K562 (cell line): ENCODE measurements around the gene GTF2I. TPM values are rescaled to one million over a fixed set of nuclear protein-coding genes. Genes with fewer than 3 reads are reported as not detected.

Source experiments
- ATF1 ChIP-seq, 2 experiments: fragments of 450-650 bp in 1 of 2; IDR thresholded peaks; 2 replicates each; pipeline ENCODE4 v1.6.1; 2016; ENCODE audit warnings: missing compliant biosample characterization in 1 of 2, missing genetic modification characterization in 1 of 2
- LARP7 ChIP-seq: fragments of 450-650 bp; IDR thresholded peaks from 2 replicates; pipeline ENCODE4 v1.6.1; 2016
- PTRF ChIP-seq: fragments of 450-650 bp; IDR thresholded peaks from 2 replicates; pipeline ENCODE4 v1.6.1; 2016; ENCODE audit warnings: mild to moderate bottlenecking, missing genetic modification characterization, missing compliant biosample characterization
- SAFB ChIP-seq: fragments of 200-400 bp; formaldehyde crosslinking; IDR thresholded peaks from 2 replicates; pipeline ENCODE4 v1.6.1; 2017; ENCODE audit warnings: low read depth, low read length, borderline replicate concordance
- TAF7 ChIP-seq: fragments of 450-650 bp; IDR thresholded peaks from 2 replicates; pipeline ENCODE4 v1.6.1; 2016; ENCODE audit warnings: missing genetic modification characterization, missing compliant biosample characterization
- ZKSCAN3 ChIP-seq: fragments of 250-450 bp; sonication (Bioruptor Pico); IDR thresholded peaks from 2 replicates; pipeline ENCODE4 v1.4.0; 2020
- ZNF165 ChIP-seq: fragments of 250-450 bp; sonication (Bioruptor Pico); IDR thresholded peaks from 2 replicates; pipeline ENCODE4 v1.4.0; 2020; ENCODE audit warnings: borderline replicate concordance
- ZNF175 ChIP-seq: fragments of 200-800 bp; sonication (Bioruptor generic); IDR thresholded peaks from 2 replicates; pipeline ENCODE4 v1.6.1; 2016; ENCODE audit warnings: low read depth, mild to moderate bottlenecking, missing genetic modification characterization, missing compliant biosample characterization
- ZNF449 ChIP-seq: fragments of 250-450 bp; sonication (Bioruptor Pico); IDR thresholded peaks from 2 replicates; pipeline ENCODE4 v1.8.0; 2022; ENCODE audit warnings: moderate library complexity, mild to moderate bottlenecking, inconsistent platforms
- polyA plus RNA-seq, 8 experiments: library from polyadenylated mRNA; depleted of rRNA in 4 of 8; stranded (reverse) in 5 of 8; unstranded in 3 of 8; fragments of >200 nt; fragmentation: Nextera tagmentation in 2 of 8; fragmentation: Illumina TruSeq in 1 of 8; extraction: Ambion mirVana in 2 of 8; extraction: Trizol in 1 of 8; gene quantifications; 2 replicates each; pipeline versions ENCODE4 v1.2.1 to v1.2.3, GENCODE V29; 2011 to 2014; ENCODE audit warnings: inconsistent platforms in 1 of 8, missing spikeins in 1 of 8
- total RNA-seq, 7 experiments: library from RNA; depleted of rRNA in 6 of 7; stranded (reverse); fragments of >200 nt in 6 of 7; fragmentation: Illumina TruSeq in 2 of 7; extraction: Trizol in 2 of 7; gene quantifications; 2 replicates each; pipeline versions ENCODE4 v1.2.1 to v1.2.3, GENCODE V29; 2011 to 2021; ENCODE audit warnings: low replicate concordance in 1 of 7
- TF ChIP-seq, protein P1 (sequence below): fragments of 450-650 bp; IDR thresholded peaks from 2 replicates; pipeline ENCODE4 v1.6.1; 2016; ENCODE audit warnings: mild to moderate bottlenecking, moderate library complexity
- TF ChIP-seq, protein P2 (sequence below): fragments of 450-650 bp; formaldehyde crosslinking; IDR thresholded peaks from 2 replicates; pipeline ENCODE4 v1.4.0; 2020; ENCODE audit warnings: mild to moderate bottlenecking, moderate library complexity

Gene GTF2I
- total and polyA plus RNA-seq, 9 of the 15 experiments (the other 6 are each of a cell fraction or from before 2014, with no cell fraction given): 8.4 to 161 (median 90.0) TPM

- TF ChIP-seq, protein P1, sequence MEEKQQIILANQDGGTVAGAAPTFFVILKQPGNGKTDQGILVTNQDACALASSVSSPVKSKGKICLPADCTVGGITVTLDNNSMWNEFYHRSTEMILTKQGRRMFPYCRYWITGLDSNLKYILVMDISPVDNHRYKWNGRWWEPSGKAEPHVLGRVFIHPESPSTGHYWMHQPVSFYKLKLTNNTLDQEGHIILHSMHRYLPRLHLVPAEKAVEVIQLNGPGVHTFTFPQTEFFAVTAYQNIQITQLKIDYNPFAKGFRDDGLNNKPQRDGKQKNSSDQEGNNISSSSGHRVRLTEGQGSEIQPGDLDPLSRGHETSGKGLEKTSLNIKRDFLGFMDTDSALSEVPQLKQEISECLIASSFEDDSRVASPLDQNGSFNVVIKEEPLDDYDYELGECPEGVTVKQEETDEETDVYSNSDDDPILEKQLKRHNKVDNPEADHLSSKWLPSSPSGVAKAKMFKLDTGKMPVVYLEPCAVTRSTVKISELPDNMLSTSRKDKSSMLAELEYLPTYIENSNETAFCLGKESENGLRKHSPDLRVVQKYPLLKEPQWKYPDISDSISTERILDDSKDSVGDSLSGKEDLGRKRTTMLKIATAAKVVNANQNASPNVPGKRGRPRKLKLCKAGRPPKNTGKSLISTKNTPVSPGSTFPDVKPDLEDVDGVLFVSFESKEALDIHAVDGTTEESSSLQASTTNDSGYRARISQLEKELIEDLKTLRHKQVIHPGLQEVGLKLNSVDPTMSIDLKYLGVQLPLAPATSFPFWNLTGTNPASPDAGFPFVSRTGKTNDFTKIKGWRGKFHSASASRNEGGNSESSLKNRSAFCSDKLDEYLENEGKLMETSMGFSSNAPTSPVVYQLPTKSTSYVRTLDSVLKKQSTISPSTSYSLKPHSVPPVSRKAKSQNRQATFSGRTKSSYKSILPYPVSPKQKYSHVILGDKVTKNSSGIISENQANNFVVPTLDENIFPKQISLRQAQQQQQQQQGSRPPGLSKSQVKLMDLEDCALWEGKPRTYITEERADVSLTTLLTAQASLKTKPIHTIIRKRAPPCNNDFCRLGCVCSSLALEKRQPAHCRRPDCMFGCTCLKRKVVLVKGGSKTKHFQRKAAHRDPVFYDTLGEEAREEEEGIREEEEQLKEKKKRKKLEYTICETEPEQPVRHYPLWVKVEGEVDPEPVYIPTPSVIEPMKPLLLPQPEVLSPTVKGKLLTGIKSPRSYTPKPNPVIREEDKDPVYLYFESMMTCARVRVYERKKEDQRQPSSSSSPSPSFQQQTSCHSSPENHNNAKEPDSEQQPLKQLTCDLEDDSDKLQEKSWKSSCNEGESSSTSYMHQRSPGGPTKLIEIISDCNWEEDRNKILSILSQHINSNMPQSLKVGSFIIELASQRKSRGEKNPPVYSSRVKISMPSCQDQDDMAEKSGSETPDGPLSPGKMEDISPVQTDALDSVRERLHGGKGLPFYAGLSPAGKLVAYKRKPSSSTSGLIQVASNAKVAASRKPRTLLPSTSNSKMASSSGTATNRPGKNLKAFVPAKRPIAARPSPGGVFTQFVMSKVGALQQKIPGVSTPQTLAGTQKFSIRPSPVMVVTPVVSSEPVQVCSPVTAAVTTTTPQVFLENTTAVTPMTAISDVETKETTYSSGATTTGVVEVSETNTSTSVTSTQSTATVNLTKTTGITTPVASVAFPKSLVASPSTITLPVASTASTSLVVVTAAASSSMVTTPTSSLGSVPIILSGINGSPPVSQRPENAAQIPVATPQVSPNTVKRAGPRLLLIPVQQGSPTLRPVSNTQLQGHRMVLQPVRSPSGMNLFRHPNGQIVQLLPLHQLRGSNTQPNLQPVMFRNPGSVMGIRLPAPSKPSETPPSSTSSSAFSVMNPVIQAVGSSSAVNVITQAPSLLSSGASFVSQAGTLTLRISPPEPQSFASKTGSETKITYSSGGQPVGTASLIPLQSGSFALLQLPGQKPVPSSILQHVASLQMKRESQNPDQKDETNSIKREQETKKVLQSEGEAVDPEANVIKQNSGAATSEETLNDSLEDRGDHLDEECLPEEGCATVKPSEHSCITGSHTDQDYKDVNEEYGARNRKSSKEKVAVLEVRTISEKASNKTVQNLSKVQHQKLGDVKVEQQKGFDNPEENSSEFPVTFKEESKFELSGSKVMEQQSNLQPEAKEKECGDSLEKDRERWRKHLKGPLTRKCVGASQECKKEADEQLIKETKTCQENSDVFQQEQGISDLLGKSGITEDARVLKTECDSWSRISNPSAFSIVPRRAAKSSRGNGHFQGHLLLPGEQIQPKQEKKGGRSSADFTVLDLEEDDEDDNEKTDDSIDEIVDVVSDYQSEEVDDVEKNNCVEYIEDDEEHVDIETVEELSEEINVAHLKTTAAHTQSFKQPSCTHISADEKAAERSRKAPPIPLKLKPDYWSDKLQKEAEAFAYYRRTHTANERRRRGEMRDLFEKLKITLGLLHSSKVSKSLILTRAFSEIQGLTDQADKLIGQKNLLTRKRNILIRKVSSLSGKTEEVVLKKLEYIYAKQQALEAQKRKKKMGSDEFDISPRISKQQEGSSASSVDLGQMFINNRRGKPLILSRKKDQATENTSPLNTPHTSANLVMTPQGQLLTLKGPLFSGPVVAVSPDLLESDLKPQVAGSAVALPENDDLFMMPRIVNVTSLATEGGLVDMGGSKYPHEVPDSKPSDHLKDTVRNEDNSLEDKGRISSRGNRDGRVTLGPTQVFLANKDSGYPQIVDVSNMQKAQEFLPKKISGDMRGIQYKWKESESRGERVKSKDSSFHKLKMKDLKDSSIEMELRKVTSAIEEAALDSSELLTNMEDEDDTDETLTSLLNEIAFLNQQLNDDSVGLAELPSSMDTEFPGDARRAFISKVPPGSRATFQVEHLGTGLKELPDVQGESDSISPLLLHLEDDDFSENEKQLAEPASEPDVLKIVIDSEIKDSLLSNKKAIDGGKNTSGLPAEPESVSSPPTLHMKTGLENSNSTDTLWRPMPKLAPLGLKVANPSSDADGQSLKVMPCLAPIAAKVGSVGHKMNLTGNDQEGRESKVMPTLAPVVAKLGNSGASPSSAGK: no peak
- TF ChIP-seq ATF1 (CRISPR knock-in tag; IDR thresholded peaks at IDR 0.05) (no peak), ATF1 (tag; IDR thresholded peaks at IDR 0.05) (no peak), SAFB (peak; percentile 52; the same call in 1 of the 2 replicates), ZNF449 (CRISPR knock-in tag) (no peak), ZNF175 (peak; percentile 11; the same call in 1 of the 2 replicates), ZNF165 (CRISPR knock-in tag) (no peak), TAF7 (no peak), PTRF (tag) (no peak), LARP7 (no peak), ZKSCAN3 (CRISPR knock-in tag) (no peak)
- TF ChIP-seq, protein P2, sequence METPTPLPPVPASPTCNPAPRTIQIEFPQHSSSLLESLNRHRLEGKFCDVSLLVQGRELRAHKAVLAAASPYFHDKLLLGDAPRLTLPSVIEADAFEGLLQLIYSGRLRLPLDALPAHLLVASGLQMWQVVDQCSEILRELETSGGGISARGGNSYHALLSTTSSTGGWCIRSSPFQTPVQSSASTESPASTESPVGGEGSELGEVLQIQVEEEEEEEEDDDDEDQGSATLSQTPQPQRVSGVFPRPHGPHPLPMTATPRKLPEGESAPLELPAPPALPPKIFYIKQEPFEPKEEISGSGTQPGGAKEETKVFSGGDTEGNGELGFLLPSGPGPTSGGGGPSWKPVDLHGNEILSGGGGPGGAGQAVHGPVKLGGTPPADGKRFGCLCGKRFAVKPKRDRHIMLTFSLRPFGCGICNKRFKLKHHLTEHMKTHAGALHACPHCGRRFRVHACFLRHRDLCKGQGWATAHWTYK: no peak
Measured at GRCh38 chr7:74656441-74656836, 1.1 kb upstream of the GTF2I start (continued).
